Liver (tissue), 9 donors: Measurements from ENCODE around the gene GALNTL6. TPM values are rescaled to one million over a fixed set of nuclear protein-coding genes. Genes with fewer than 3 reads are reported as not detected.

Experiments
- DNase-seq: peaks from one replicate; pipeline ENCODE4 v3.0.0-alpha.2; 2017; ENCODE audit warnings: low spot score
- H3K27ac ChIP-seq, 2 donors: one replicate each; pipeline ENCODE4 v1.7.0; 2013; ENCODE audit warnings: inconsistent platforms in 2 of 2, low read length in 2 of 2, control low read depth in 1 of 2, low read depth in 1 of 2, mild to moderate bottlenecking in 1 of 2
- H3K27me3 ChIP-seq, 4 donors: one replicate each; pipeline versions ENCODE4 v1.6.1 to v1.7.0; 2013; ENCODE audit warnings: low read length in 3 of 4, inconsistent platforms in 1 of 4, mild to moderate bottlenecking in 1 of 4, moderate library complexity in 1 of 4; ENCODE audit not compliant: control insufficient read depth in 4 of 4, insufficient read depth in 4 of 4
- H3K36me3 ChIP-seq, 4 donors: one replicate each; pipeline versions ENCODE4 v1.6.1 to v1.7.0; 2013; ENCODE audit warnings: low read length in 3 of 4, mild to moderate bottlenecking in 3 of 4, low read depth in 1 of 4, moderate library complexity in 1 of 4; ENCODE audit not compliant: control insufficient read depth in 4 of 4, insufficient read depth in 3 of 4
- H3K4me1 ChIP-seq, 4 donors: one replicate each; pipeline versions ENCODE4 v1.6.1 to v1.7.0; 2013; ENCODE audit warnings: low read length in 3 of 4, mild to moderate bottlenecking in 3 of 4, moderate library complexity in 1 of 4; ENCODE audit not compliant: control insufficient read depth in 4 of 4, insufficient read depth in 4 of 4
- H3K4me3 ChIP-seq, 3 donors: one replicate each; pipeline versions ENCODE4 v1.6.1 to v1.7.0; 2013; ENCODE audit warnings: low read length in 3 of 3, control low read depth in 1 of 3, low read depth in 1 of 3, mild to moderate bottlenecking in 1 of 3
- H3K9ac ChIP-seq, 2 donors: one replicate each; pipeline ENCODE4 v1.7.0; 2013; ENCODE audit warnings: low read length in 2 of 2, mild to moderate bottlenecking in 2 of 2, moderate library complexity in 2 of 2, control low read depth in 1 of 2, low read depth in 1 of 2
- H3K9me3 ChIP-seq, 4 donors: one replicate each; pipeline versions ENCODE4 v1.6.1 to v1.7.0; 2013; ENCODE audit warnings: low read length in 3 of 4; ENCODE audit not compliant: control insufficient read depth in 4 of 4
- EGR1 ChIP-seq, 2 donors: IDR thresholded peaks; 2 replicates each; pipeline ENCODE4 v1.6.1; 2016 to 2018; ENCODE audit warnings: antibody characterized with exemption in 2 of 2, low read depth in 2 of 2
- FOXA1 ChIP-seq: IDR thresholded peaks from 2 replicates; pipeline ENCODE4 v1.6.1; 2016; ENCODE audit warnings: antibody characterized with exemption
- FOXA2 ChIP-seq: IDR thresholded peaks from 2 replicates; pipeline ENCODE4 v1.6.1; 2016; ENCODE audit warnings: antibody characterized with exemption
- GABPA ChIP-seq, 2 donors: IDR thresholded peaks in 1 of 2; conservative IDR thresholded peaks in 1 of 2; 2 replicates each; pipeline ENCODE4 v1.6.1; 2016; ENCODE audit warnings: antibody characterized with exemption in 2 of 2, mild to moderate bottlenecking in 1 of 2, moderate library complexity in 1 of 2
- HNF4A ChIP-seq, 2 donors: conservative IDR thresholded peaks; 2 replicates each; pipeline ENCODE4 v1.6.1; 2016; ENCODE audit warnings: antibody characterized with exemption in 2 of 2, mild to moderate bottlenecking in 2 of 2
- HNF4G ChIP-seq: IDR thresholded peaks from 2 replicates; pipeline ENCODE4 v1.6.1; 2016; ENCODE audit warnings: antibody characterized with exemption
- JUND ChIP-seq, 2 donors: IDR thresholded peaks; 2 replicates each; pipeline ENCODE4 v1.6.1; 2016; ENCODE audit warnings: antibody characterized with exemption in 2 of 2
- NR2F2 ChIP-seq: IDR thresholded peaks from 2 replicates; pipeline ENCODE4 v1.6.1; 2016; ENCODE audit warnings: antibody characterized with exemption
- RAD21 ChIP-seq, 2 donors: IDR thresholded peaks; 2 replicates each; pipeline ENCODE4 v1.6.1; 2016; ENCODE audit warnings: antibody characterized with exemption in 2 of 2, mild to moderate bottlenecking in 2 of 2
- RXRA ChIP-seq, 2 donors: IDR thresholded peaks; 2 replicates each; pipeline ENCODE4 v1.6.1; 2017 to 2018; ENCODE audit warnings: antibody characterized with exemption in 2 of 2, mild to moderate bottlenecking in 1 of 2
- SP1 ChIP-seq: IDR thresholded peaks from 2 replicates; pipeline ENCODE4 v1.6.1; 2018; ENCODE audit warnings: antibody characterized with exemption, mild to moderate bottlenecking
- TAF1 ChIP-seq: conservative IDR thresholded peaks from 2 replicates; pipeline ENCODE4 v1.6.1; 2016; ENCODE audit warnings: antibody characterized with exemption, mild to moderate bottlenecking
- YY1 ChIP-seq: IDR thresholded peaks from 2 replicates; pipeline ENCODE4 v1.6.1; 2016; ENCODE audit warnings: antibody characterized with exemption, mild to moderate bottlenecking
- WGBS: extraction: QIAGEN DNeasy Blood & Tissue Kit; methylation state at CpG from one replicate; pipeline ENCODE4 v1.1.7; 2013; 5-methylcytosine and 5-hydroxymethylcytosine counted together
- polyA plus RNA-seq, 2 donors: library from polyadenylated mRNA; stranded (reverse) in 1 of 2; unstranded in 1 of 2; fragments of 200-250 nt in 1 of 2; fragments of >200 nt in 1 of 2; fragmentation: Nextera tagmentation in 1 of 2; extraction: Ambion mirVana in 1 of 2; gene quantifications; one replicate each; pipeline versions ENCODE4 v1.2.1 to v1.2.3, GENCODE V29; 2013 to 2015
- total RNA-seq, 2 donors: library from RNA; depleted of rRNA; stranded (reverse); fragments of >200 nt; gene quantifications; one replicate each; pipeline ENCODE4 v1.2.3, GENCODE V29; 2014
- TF ChIP-seq, protein P1 (sequence below): IDR thresholded peaks from 2 replicates; pipeline ENCODE4 v1.6.1; 2016; ENCODE audit warnings: antibody characterized with exemption, mild to moderate bottlenecking
- TF ChIP-seq, protein P2 (sequence below): IDR thresholded peaks from 2 replicates; pipeline ENCODE4 v1.6.1; 2016; ENCODE audit warnings: antibody characterized with exemption
- TF ChIP-seq, protein P3 (sequence below): fragments of 150-350 bp; IDR thresholded peaks from 2 replicates; pipeline ENCODE4 v1.5.1; 2017; ENCODE audit warnings: improper control_type of control experiment, low read depth, low read length; ENCODE audit not compliant: missing input control
- TF ChIP-seq, protein P4 (sequence below): IDR thresholded peaks from 2 replicates; pipeline ENCODE4 v1.6.1; 2016; ENCODE audit warnings: antibody characterized with exemption
- donor health status: healthy.
- donor health status: healthy.
- donor health status: healthy.
- donor health status: healthy.
- donor health status: healthy.

GALNTL6 gene
- total and polyA plus RNA-seq, 4 donors: 0.06 to 0.08 TPM; not detected in 2

DNA sequence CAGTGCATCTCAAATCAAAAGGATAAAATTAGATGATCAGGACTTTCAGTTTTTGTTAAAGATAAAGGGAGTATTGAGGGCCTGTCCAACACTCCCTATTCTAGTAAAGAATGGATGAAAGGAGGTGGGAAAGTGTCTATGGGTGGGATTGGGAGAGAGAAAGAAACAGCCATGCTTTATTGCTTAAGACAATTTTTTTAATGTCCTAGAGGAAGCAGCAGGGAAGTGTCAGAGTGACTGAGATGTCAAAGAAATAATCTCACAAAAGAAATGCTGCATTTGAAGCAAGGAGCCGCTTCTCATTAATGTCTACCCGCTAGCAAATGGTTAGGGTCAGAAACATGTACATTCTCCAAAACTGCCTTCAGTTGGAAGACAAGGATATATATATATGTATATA is 1238.0 kb downstream of the GALNTL6 start:
- no peak for TF ChIP-seq RXRA (IDR thresholded peaks at IDR 0.05)
- no peak for TF ChIP-seq EGR1 (IDR thresholded peaks at IDR 0.05; ENCODE audit: low read depth in 2 of 2)
- TF ChIP-seq, protein P1, sequence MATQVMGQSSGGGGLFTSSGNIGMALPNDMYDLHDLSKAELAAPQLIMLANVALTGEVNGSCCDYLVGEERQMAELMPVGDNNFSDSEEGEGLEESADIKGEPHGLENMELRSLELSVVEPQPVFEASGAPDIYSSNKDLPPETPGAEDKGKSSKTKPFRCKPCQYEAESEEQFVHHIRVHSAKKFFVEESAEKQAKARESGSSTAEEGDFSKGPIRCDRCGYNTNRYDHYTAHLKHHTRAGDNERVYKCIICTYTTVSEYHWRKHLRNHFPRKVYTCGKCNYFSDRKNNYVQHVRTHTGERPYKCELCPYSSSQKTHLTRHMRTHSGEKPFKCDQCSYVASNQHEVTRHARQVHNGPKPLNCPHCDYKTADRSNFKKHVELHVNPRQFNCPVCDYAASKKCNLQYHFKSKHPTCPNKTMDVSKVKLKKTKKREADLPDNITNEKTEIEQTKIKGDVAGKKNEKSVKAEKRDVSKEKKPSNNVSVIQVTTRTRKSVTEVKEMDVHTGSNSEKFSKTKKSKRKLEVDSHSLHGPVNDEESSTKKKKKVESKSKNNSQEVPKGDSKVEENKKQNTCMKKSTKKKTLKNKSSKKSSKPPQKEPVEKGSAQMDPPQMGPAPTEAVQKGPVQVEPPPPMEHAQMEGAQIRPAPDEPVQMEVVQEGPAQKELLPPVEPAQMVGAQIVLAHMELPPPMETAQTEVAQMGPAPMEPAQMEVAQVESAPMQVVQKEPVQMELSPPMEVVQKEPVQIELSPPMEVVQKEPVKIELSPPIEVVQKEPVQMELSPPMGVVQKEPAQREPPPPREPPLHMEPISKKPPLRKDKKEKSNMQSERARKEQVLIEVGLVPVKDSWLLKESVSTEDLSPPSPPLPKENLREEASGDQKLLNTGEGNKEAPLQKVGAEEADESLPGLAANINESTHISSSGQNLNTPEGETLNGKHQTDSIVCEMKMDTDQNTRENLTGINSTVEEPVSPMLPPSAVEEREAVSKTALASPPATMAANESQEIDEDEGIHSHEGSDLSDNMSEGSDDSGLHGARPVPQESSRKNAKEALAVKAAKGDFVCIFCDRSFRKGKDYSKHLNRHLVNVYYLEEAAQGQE: no peak
- TF ChIP-seq FOXA1: no peak
- TF ChIP-seq SP1: no peak
- TF ChIP-seq, protein P2, sequence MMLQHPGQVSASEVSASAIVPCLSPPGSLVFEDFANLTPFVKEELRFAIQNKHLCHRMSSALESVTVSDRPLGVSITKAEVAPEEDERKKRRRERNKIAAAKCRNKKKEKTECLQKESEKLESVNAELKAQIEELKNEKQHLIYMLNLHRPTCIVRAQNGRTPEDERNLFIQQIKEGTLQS: no peak
- TF ChIP-seq HNF4G: no peak
- TF ChIP-seq, protein P3, sequence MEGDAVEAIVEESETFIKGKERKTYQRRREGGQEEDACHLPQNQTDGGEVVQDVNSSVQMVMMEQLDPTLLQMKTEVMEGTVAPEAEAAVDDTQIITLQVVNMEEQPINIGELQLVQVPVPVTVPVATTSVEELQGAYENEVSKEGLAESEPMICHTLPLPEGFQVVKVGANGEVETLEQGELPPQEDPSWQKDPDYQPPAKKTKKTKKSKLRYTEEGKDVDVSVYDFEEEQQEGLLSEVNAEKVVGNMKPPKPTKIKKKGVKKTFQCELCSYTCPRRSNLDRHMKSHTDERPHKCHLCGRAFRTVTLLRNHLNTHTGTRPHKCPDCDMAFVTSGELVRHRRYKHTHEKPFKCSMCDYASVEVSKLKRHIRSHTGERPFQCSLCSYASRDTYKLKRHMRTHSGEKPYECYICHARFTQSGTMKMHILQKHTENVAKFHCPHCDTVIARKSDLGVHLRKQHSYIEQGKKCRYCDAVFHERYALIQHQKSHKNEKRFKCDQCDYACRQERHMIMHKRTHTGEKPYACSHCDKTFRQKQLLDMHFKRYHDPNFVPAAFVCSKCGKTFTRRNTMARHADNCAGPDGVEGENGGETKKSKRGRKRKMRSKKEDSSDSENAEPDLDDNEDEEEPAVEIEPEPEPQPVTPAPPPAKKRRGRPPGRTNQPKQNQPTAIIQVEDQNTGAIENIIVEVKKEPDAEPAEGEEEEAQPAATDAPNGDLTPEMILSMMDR: no peak
- TF ChIP-seq, protein P4, sequence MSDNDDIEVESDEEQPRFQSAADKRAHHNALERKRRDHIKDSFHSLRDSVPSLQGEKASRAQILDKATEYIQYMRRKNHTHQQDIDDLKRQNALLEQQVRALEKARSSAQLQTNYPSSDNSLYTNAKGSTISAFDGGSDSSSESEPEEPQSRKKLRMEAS: no peak
- no peak for TF ChIP-seq FOXA2
- no peak for TF ChIP-seq JUND (IDR thresholded peaks at IDR 0.05)
- no peak for TF ChIP-seq NR2F2
- 85% methylated on average over 2 of the region's 2 CpGs for WGBS
- no peaks in the 10 kb centered on the region for H3K9me3 ChIP-seq
- no peaks in the 10 kb centered on the region for H3K4me1 ChIP-seq
- no peak overlapping the region for H3K9ac ChIP-seq
- H3K4me3 ChIP-seq: no peak overlapping the region
- no peaks in the 10 kb centered on the region for H3K27me3 ChIP-seq
- H3K36me3 ChIP-seq: no peaks in the 10 kb centered on the region
- DNase-seq: no peak
- H3K27ac ChIP-seq: no peak overlapping the region

DNA sequence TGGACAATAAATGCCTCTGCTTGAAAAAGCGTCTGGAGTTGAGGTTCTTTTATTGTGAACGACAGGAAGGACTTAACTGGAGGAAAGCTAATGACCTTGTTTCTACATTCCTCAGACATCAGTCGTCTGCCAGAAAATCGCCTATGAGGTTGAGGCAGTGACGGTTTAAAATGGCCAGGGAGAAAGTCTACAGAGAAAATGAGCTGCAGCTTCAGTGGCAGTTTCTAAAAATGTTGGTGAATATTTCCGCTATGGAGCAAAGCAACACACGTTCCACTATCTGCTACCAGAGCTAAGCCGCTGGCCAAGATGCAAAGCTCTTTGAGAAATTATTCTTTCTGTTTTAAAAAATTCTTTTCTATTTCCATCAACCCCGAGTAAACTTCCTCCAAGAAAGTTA is 1238.5 kb downstream of the GALNTL6 start:
- DNase-seq: no peak
- Histone ChIP-seq H3K4me3 (no peak overlapping the region), H3K9ac (no peak overlapping the region), H3K4me1 (no peaks in the 10 kb centered on the region), H3K36me3 (no peaks in the 10 kb centered on the region), H3K9me3 (no peaks in the 10 kb centered on the region), H3K27me3 (no peaks in the 10 kb centered on the region), H3K27ac (no peak overlapping the region)
- TF ChIP-seq FOXA1 (no peak), NR2F2 (no peak), HNF4A (conservative IDR thresholded peaks at IDR 0.05) (no peak), TAF1 (no peak), YY1 (no peak), GABPA (IDR thresholded peaks at IDR 0.05 in 1 of 2, conservative IDR thresholded peaks at IDR 0.05 in 1 of 2) (no peak), RAD21 (IDR thresholded peaks at IDR 0.05) (no peak), SP1 (no peak), HNF4G (no peak), EGR1 (IDR thresholded peaks at IDR 0.05; ENCODE audit: low read depth in 2 of 2) (no peak), JUND (IDR thresholded peaks at IDR 0.05) (no peak), FOXA2 (no peak)
- TF ChIP-seq, protein P1: no peak
- TF ChIP-seq, protein P2: no peak
- TF ChIP-seq, protein P3: no peak
- 62% methylated on average over 9 of the region's 9 CpGs for WGBS
